PFSK-1 (cell line): Measurements from ENCODE around the gene ELMO1.

ENCODE experiments used
- POLR2AphosphoS5 ChIP-seq: IDR thresholded peaks from 2 replicates; pipeline ENCODE4 v1.6.1; 2012; ENCODE audit warnings: low read depth, mild to moderate bottlenecking, control low read depth, low read length, moderate library complexity
- SIN3A ChIP-seq: IDR thresholded peaks from 2 replicates; pipeline ENCODE4 v1.6.1; 2012; ENCODE audit warnings: mild to moderate bottlenecking, low read length, moderate library complexity, borderline replicate concordance; ENCODE audit not compliant: insufficient read depth
- TAF1 ChIP-seq: IDR thresholded peaks from 2 replicates; pipeline ENCODE4 v1.6.1; 2012; ENCODE audit warnings: low read length, control low read depth, borderline replicate concordance; ENCODE audit not compliant: insufficient read depth
- TF ChIP-seq, protein P1 (sequence below), 2 experiments: IDR thresholded peaks; 2 replicates each; pipeline versions ENCODE4 v1.6.1 to v1.8.0; 2011 to 2012; ENCODE audit warnings: low read depth in 2 of 2, low read length in 2 of 2, control low read depth in 1 of 2, inconsistent platforms in 1 of 2, mild to moderate bottlenecking in 1 of 2, moderate library complexity in 1 of 2; ENCODE audit not compliant: insufficient read depth in 1 of 2

DNA sequence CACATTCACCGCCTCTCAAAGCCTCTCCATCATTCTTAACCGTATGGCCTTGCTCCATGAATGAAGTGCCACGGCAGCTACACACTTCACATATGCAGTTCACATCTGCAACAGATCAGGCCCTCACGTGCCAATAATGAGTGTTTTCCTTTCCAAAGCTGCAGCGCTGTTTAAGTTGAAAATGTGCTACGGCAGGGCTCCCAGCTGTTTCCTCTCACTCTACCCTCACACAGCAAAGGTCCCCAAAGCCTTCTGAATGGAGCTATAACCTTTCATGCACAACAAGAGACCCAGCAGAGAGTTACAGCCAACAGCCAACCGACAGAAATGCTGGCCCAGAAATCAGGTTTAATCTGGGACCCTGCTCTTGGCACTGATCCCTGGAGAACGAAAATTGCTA, 236.1 kb downstream of the ELMO1 start:
- TF ChIP-seq TAF1 (no peak), POLR2AphosphoS5 (no peak), SIN3A (no peak)
- TF ChIP-seq, protein P1, sequence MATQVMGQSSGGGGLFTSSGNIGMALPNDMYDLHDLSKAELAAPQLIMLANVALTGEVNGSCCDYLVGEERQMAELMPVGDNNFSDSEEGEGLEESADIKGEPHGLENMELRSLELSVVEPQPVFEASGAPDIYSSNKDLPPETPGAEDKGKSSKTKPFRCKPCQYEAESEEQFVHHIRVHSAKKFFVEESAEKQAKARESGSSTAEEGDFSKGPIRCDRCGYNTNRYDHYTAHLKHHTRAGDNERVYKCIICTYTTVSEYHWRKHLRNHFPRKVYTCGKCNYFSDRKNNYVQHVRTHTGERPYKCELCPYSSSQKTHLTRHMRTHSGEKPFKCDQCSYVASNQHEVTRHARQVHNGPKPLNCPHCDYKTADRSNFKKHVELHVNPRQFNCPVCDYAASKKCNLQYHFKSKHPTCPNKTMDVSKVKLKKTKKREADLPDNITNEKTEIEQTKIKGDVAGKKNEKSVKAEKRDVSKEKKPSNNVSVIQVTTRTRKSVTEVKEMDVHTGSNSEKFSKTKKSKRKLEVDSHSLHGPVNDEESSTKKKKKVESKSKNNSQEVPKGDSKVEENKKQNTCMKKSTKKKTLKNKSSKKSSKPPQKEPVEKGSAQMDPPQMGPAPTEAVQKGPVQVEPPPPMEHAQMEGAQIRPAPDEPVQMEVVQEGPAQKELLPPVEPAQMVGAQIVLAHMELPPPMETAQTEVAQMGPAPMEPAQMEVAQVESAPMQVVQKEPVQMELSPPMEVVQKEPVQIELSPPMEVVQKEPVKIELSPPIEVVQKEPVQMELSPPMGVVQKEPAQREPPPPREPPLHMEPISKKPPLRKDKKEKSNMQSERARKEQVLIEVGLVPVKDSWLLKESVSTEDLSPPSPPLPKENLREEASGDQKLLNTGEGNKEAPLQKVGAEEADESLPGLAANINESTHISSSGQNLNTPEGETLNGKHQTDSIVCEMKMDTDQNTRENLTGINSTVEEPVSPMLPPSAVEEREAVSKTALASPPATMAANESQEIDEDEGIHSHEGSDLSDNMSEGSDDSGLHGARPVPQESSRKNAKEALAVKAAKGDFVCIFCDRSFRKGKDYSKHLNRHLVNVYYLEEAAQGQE (IDR thresholded peaks at IDR 0.05; ENCODE audit: insufficient read depth in 1 of 2, low read depth in 2 of 2, low read length in 2 of 2), result no peak
